HG03175 (cell line): ENCODE measurements around the gene CRTC1.

ENCODE experiments used
- ATAC-seq: cut with Tn5 transposase; IDR thresholded peaks from one replicate; pipeline ENCODE4 v1.9.1; 2021; ENCODE audit warnings: mild to moderate bottlenecking, moderate library complexity; ENCODE audit not compliant: unreplicated experiment

The CRTC1 gene

GRCh38 chr19:18743784-18744418 is 60.4 kb downstream of the CRTC1 start:
- ATAC-seq, result no peak

- ATAC-seq, result no peak
Measured at GRCh38 chr19:18745012-18745735, 61.7 kb downstream of the CRTC1 start.

GRCh38 chr19:18745931-18746330 is 62.5 kb downstream of the CRTC1 start:
- no peak for ATAC-seq

- ATAC-seq, result no peak
Measured at GRCh38 chr19:18746401-18747325, 63.2 kb downstream of the CRTC1 start.

- no peak for ATAC-seq
Measured at GRCh38 chr19:18749362-18750231, 66.1 kb downstream of the CRTC1 start.

GRCh38 chr19:18750295-18750970 is 67.0 kb downstream of the CRTC1 start:
- no peak for ATAC-seq

GRCh38 chr19:18751571-18751970 is 68.1 kb downstream of the CRTC1 start:
- no peak for ATAC-seq

- no peak for ATAC-seq
Measured at GRCh38 chr19:18754501-18754900, 71.0 kb downstream of the CRTC1 start.

- no peak for ATAC-seq
Measured at GRCh38 chr19:18756896-18757295, 73.4 kb downstream of the CRTC1 start.

- ATAC-seq, result no peak
Measured at GRCh38 chr19:18759304-18759994, 76.0 kb downstream of the CRTC1 start.

GRCh38 chr19:18759995-18760426 is 76.5 kb downstream of the CRTC1 start:
- no peak for ATAC-seq

- ATAC-seq, result no peak
Measured at GRCh38 chr19:18760440-18761383, 77.2 kb downstream of the CRTC1 start.

- ATAC-seq, result no peak
Measured at GRCh38 chr19:18761531-18762110, 78.1 kb downstream of the CRTC1 start.

- ATAC-seq, result no peak
Measured at GRCh38 chr19:18762125-18763023, 78.9 kb downstream of the CRTC1 start.

GRCh38 chr19:18763674-18764590 is 80.5 kb downstream of the CRTC1 start:
- no peak for ATAC-seq

GRCh38 chr19:18764591-18765051 is 81.1 kb downstream of the CRTC1 start:
- ATAC-seq, result no peak
